Upper lobe of right lung (tissue), 1 donor: Measurements from ENCODE around the gene SPART. TPM values are rescaled to one million over a fixed set of nuclear protein-coding genes. Genes with fewer than 3 reads are reported as not detected.

ENCODE experiments used
- ATAC-seq: fragments of 200-7000 bp; cut with Tn5 transposase; one replicate; pipeline ENCODE4 v1.9.1; 2020; ENCODE audit warnings: mild to moderate bottlenecking, moderate library complexity
- DNase-seq: peaks from one replicate; pipeline ENCODE4 v3.0.0-alpha.2; 2020
- H3K27ac ChIP-seq: fragments of 200-600 bp; one replicate; pipeline ENCODE4 v1.8.0; 2022
- H3K27me3 ChIP-seq: fragments of 200-600 bp; one replicate; pipeline ENCODE4 v1.8.0; 2022; ENCODE audit warnings: mild to moderate bottlenecking
- H3K36me3 ChIP-seq: fragments of 200-600 bp; one replicate; pipeline ENCODE4 v1.8.0; 2022
- H3K4me1 ChIP-seq: fragments of 200-600 bp; one replicate; pipeline ENCODE4 v1.8.0; 2022
- H3K4me3 ChIP-seq: fragments of 200-600 bp; one replicate; pipeline ENCODE4 v1.8.0; 2022; ENCODE audit warnings: mild to moderate bottlenecking
- H3K9me3 ChIP-seq: fragments of 200-600 bp; one replicate; pipeline ENCODE4 v1.8.0; 2022
- intact Hi-C: fragments of 100-400 bp; cut with DNase I; formaldehyde crosslinking; loops from one replicate; pipeline ENCODE4 v1.11.0; 2022
- total RNA-seq: library from RNA; stranded (reverse); fragmentation: NEBNext Ultra II Directional; extraction: Animal tissue kit (Norgen Biotek cat#: 25700); gene quantifications from one replicate; pipeline ENCODE4 v1.2.1, GENCODE V29; 2021
- TF ChIP-seq, protein P1 (sequence below): fragments of 200-600 bp; IDR thresholded peaks from one replicate; pipeline ENCODE4 v1.8.0; 2022; ENCODE audit warnings: antibody characterized with exemption
- donor health status: DM: no; HTN: yes; CAD: no; lungs with severe emphysema.

The SPART gene
- total RNA-seq, 1 donor from 2014 or later, result 86.8 TPM

DNA sequence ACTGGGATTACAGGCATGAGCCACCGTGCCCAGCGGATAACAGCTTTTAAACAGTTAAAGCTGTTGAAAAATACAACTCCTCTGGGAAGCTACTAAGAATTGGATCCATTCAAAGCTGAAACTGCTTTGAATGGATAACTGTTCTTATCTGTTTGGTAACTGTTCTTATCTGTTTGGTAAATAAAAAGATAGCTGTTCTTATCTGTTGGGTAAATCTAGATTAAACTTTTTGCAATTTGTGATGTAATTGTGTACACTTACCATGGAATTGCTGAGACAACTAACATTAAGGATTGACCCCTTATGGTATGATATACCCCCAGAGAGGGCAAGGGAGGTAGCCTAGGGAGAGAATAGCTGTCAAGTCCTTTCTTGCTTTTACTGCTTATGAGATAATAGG, 27.9 kb upstream of the SPART start:
- no peaks in the 10 kb centered on the region for H3K27me3 ChIP-seq
- no peaks in the 10 kb centered on the region for H3K36me3 ChIP-seq
- no peak overlapping the region for H3K4me3 ChIP-seq
- TF ChIP-seq, protein P1, sequence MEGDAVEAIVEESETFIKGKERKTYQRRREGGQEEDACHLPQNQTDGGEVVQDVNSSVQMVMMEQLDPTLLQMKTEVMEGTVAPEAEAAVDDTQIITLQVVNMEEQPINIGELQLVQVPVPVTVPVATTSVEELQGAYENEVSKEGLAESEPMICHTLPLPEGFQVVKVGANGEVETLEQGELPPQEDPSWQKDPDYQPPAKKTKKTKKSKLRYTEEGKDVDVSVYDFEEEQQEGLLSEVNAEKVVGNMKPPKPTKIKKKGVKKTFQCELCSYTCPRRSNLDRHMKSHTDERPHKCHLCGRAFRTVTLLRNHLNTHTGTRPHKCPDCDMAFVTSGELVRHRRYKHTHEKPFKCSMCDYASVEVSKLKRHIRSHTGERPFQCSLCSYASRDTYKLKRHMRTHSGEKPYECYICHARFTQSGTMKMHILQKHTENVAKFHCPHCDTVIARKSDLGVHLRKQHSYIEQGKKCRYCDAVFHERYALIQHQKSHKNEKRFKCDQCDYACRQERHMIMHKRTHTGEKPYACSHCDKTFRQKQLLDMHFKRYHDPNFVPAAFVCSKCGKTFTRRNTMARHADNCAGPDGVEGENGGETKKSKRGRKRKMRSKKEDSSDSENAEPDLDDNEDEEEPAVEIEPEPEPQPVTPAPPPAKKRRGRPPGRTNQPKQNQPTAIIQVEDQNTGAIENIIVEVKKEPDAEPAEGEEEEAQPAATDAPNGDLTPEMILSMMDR, result no peak
- intact Hi-C loops, result no loop called here
- ATAC-seq (no peak), DNase-seq (no peak)
- H3K9me3 ChIP-seq, result no peaks in the 10 kb centered on the region
- no peaks in the 10 kb centered on the region for H3K4me1 ChIP-seq
- H3K27ac ChIP-seq, result no peak overlapping the region

DNA sequence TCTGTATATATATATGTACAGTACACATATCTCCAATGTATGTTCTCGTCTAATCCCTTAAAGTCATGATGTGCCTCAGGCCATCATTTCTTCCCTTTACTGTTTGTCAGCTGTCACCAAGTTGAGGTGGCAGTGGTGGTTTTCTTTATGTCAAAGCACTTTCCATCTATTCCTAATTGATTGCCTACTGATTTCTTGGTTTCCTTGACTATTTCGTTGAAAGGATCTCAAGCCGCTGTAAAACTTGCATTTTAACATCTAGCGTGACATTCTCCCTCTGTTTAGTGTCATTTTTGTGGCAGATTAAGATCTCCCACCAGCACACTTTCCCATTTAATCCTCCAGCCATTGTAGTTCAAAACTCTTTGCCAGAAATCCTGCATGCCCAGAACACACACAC, 25.0 kb upstream of the SPART start:
- intact Hi-C loops, result no loop called here
- H3K36me3 ChIP-seq, result no peaks in the 10 kb centered on the region
- no peaks in the 10 kb centered on the region for H3K9me3 ChIP-seq
- DNase-seq (no peak), ATAC-seq (no peak)
- H3K4me3 ChIP-seq, result no peak overlapping the region
- TF ChIP-seq, protein P1, result no peak
- no peaks in the 10 kb centered on the region for H3K27me3 ChIP-seq
- H3K27ac ChIP-seq, result no peak overlapping the region
- H3K4me1 ChIP-seq, result peaks cover 3% of the 10 kb centered on the region

DNA sequence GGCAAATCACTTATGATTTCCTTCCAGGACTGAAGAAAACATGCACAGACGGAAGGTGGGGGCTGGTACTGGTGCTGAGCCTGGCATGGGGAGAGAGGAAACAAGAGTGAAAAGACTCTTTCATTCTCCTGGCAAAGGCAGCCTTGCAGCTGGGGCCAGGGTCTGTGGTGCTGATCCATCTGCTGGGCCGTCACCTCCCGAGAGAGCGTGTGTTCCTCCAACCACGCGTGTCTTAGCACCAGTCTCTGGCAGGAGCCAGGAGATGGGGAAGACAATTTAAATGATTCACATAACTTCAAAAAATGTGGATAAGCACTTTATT, 23.9 kb upstream of the SPART start:
- DNase-seq, result no peak
- intact Hi-C loops, result no loop called here
- no peaks in the 10 kb centered on the region for H3K27me3 ChIP-seq
- ATAC-seq, result no peak
- H3K27ac ChIP-seq, result no peak overlapping the region
- peaks cover 3% of the 10 kb centered on the region for H3K4me1 ChIP-seq
- no peak overlapping the region for H3K4me3 ChIP-seq
- no peaks in the 10 kb centered on the region for H3K9me3 ChIP-seq
- H3K36me3 ChIP-seq, result no peaks in the 10 kb centered on the region
- TF ChIP-seq, protein P1, result no peak

DNA sequence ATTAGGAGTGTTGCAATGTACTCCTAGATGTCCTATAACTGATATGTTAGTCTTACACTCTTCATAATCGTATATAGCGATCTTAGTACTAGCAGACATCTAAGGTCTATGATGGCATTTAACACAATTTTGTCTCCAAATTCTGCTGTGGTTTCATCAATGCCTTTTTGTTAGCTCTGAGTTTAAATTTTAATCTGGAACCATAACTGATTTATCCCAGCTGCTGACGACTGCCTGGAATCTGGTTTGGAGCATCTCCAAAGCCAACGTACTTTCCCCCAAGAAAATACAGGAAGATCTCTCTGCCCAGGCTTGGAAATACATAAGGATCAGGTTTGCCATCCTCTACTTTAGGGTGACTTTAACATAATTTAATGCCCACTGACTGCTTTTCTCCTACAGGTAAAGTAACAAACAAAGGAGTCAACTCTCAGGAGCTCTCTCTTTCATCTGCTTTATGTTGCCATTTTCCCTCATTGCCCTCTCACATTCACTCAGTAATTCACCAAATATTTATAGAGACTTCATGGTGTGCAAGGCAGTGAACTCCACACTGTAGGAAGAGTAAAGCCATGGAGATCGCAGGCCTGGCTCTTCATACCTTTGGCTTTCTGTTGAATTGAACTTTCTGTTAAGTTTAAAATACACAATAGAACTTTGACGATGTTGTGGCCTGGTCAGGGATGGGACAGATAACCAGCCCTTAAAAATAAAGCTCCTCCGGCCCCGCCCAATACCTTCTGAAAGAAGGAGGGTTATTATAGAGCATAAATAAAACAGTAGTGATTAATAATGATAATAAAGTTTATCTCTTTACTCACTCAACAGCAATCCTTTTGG, 23.3 kb upstream of the SPART start:
- Histone ChIP-seq H3K27ac (no peak overlapping the region), H3K9me3 (no peaks in the 10 kb centered on the region), H3K4me3 (no peak overlapping the region), H3K36me3 (no peaks in the 10 kb centered on the region), H3K27me3 (no peaks in the 10 kb centered on the region), H3K4me1 (peaks cover 3% of the 10 kb centered on the region)
- TF ChIP-seq, protein P1, result no peak
- DNase-seq (no peak), ATAC-seq (no peak)
- intact Hi-C loops, result no loop called here

DNA sequence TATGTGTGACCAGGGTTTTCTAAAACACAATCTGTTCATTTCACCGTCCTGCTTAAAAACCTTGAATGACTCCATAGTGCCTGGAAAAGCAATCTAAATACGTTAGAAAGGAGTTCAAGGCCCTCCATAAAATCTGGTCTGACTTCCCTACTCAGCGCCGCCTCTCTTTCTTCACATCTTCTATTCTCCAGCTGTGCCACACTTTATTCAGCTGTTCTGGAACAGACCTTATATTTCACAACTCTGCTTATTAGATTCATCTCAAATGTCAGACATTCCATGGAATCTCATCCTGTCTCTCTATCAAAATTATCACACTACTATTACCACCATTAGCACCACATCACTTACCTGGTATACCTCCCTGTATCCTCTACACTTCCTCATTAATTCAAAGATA, 19.8 kb upstream of the SPART start:
- H3K36me3 ChIP-seq, result no peaks in the 10 kb centered on the region
- H3K9me3 ChIP-seq, result no peaks in the 10 kb centered on the region
- H3K4me3 ChIP-seq, result no peak overlapping the region
- no peak overlapping the region for H3K27ac ChIP-seq
- H3K4me1 ChIP-seq, result peaks cover 3% of the 10 kb centered on the region
- intact Hi-C loops, result no loop called here
- TF ChIP-seq, protein P1, result no peak
- ATAC-seq, result no peak
- H3K27me3 ChIP-seq, result no peaks in the 10 kb centered on the region
- DNase-seq, result no peak
